NCI-H69 (cell line): Measurements from ENCODE around the gene LRP11.
"Not testable (repeated sequence)": the region's sequence is repeated elsewhere in the genome, so short reads cannot be mapped to it uniquely, and the experiment has no call there.

Experiments
- DNase-seq: peaks from one replicate; lab custom pipeline; 2025; lab: John Stamatoyannopoulos, UW

LRP11 gene

DNA sequence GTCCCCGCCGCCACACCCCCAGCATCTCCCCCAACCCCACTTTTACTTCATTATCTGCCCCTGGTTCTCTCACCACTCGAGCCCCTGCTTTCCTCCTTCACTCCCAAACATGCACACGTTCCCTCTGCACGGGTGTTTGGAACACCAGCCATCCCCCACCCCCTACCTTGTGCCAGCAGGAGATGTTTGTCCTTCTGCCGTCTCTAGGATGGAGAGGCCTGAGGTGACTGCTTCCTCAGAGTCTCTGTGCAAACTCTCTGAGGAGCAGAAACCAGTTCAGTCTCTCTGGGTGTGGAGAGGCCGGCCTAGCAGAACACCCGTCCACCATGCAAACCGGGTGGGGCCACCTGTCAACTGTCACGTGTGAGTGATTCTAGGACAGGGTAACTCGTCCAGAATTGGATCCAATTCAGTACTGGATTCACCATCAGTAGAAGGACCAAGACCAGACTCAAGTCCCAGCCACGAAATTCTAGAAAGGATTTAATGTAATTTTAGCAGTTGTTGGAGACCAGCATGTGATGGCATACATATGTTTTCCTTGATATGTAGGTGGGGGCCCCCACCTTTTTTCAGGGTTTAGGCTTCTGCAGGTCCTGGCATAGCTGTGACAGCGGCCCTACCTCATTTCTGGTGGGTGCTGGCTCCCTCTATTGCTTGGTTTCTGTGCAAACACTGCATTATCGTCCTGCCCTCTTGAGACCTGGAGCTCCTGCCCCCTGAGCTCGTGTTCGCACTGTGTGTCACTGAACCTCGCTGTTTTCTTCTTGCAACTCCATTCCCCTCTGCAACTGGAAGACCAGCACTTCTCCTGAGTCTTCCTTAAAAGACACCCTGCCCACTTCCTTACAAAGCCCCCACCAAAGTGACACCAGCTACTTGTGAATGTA, 33.9 kb upstream of the LRP11 start, which contains the start of gene RAET1E:
Gene RAET1E (minus strand): TSS at position 259 of the 890 bp plus-strand sequence. CDS start 7,212 bp downstream, outside the sequence.
- DNase-seq: peak; percentile 30

DNA sequence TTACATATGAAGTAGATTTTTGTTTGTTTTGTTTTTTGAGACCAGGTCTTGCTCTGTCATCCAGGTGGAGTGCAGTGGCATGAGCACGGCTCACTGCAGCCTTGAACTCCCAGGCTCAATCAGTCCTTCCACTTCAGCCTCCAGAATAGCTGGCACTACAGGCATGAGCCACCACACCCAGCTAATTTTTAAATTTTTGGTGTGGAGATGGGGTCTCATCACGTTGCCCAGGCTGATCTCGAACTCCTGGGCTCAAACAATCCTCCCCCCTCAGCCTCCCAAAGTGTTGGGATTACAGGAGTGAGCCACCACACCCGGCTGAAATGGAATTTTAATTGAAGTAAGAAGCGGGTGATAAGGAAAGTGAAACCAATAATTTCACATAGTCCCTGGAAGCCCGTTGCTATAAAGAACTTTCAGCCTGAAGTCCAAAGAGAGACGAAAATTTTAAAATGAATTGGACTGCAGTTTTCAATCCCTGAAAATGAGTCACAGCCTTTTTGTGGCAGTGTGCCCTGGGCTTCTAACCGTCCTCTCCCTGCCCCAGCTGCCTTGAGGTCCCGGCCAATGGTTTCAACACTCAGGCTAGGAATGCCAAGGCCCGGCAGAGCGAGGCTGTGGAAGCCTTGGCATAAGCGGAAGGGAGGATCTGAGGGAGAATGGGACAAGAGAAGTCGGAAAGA, 33.0 kb upstream of the LRP11 start:
- DNase-seq: no peak

DNA sequence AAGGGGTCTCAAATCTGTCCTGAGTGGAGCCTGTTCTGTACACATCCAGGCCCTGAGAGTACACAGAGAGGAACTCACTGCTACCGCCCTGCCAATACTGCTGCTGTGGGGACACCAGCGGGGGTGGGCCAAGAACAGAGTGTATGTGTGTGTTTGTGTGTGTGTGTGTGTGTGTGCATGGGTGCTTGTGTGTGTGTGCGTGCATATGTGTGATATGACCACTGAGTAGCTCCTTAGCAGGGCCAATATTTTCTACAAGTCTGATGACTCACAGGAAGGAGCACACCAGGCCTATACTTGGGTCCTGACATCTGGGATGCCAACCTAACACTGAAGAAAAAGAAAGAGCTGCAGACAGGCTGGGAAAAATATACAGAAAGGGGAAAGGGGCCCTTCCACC, 32.3 kb upstream of the LRP11 start:
- DNase-seq: no peak

DNA sequence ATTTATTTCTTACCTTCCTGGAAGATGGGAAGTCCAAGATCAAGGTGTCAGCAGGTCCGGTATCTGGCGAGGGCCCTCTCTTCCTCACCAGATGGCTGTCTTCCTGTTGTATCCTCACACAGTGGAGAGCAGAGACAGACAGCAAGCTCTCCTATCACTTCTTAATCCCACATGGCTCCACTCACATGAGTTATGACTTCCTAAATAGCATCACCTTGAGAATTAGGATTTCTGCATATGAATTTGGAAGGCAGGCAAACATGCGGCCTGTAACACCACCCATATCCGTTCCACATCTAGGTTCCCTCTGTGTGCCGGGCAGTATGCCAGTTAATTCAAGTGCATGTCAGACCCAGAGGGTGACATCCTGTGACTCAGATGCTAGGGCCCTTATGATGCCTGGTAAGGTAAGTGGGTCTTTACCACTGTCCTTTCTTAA, 31.7 kb upstream of the LRP11 start:
- peak; percentile 91 for DNase-seq

DNA sequence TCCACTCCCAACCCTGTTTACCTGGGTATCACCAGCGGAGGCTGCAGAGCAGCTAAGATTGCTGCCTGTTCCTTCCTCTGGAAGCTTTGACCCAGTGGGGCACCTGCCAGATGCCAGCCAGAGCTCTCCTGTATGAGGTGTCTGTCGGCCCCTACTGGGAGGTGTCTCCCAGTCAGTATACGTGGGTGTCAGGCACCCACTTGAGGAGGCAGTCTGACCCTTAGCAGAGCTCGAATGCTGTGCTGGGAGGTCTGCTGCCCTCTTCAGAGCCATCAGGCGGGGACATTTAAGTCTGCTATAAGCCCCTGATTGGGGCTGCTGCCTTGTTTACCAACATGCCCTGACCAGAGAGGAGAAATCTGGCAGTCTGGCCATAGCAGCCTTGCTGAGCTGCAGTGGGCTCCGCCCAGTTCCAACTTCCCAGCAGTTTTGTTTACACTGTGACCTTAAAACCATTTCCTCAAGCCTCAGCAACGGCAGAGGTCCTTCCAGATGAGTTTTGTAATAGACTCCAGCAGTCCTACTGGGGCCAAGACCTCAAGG, 31.0 kb upstream of the LRP11 start:
- peak; percentile 72 for DNase-seq

DNA sequence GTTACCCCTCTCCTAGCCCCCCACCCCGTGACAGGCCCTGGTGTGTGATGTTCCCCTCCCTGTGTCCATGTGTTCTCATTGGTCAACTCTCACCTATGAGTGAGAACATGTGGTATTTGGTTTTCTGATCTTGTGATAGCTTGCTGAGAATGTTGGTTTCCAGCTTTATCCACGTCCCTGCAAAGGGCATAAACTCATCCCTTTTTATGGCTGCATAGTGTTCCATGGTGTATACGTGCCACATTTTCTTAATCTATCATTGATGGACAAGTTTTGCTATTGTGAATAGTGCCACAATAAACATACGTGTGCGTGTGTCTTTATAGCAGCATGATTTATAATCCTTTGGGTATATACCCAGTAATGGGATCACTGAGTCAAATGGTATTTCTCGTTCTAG, 27.7 kb upstream of the LRP11 start:
- not testable (repeated sequence) for DNase-seq

DNA sequence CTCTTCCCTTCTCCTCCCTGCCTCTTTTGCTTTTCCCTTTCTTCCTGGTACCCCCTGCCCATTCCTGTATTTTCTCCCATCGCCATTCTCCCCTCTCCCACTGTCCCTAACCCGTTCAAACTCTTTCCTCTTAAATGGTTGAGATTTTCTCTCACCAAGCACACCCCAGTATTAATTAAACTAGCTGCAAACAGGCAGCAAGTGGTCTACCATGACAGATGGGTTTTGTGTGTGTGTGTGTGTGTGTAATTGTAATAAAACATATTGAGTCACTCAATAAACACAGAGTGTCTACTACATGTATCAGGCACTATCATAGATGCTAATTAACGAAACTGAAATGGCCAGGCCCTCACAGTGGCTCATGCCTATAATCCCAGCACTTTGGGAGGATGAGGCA, 27.1 kb upstream of the LRP11 start:
- peak; percentile 67 for DNase-seq

DNA sequence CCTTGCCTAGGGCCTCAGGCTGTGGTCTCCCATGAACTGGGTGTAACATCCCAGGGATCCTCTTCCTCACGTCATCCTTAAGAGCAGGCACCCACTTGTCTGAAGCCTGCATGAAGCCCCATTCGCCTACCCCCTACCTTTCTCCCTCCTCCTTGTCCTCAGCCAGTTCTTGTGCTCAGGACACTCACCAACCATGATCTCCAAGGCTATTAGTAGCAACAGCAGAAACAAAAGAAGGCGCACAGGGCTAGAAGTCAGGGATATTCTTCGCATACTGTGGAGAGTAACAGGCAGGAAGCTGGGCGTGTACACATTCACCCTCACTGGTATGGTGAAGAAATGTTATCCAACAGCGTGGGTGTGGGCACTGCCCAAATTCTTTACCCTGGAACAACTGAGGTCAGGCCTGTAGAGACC, 26.5 kb upstream of the LRP11 start:
- peak; percentile 21 for DNase-seq

DNA sequence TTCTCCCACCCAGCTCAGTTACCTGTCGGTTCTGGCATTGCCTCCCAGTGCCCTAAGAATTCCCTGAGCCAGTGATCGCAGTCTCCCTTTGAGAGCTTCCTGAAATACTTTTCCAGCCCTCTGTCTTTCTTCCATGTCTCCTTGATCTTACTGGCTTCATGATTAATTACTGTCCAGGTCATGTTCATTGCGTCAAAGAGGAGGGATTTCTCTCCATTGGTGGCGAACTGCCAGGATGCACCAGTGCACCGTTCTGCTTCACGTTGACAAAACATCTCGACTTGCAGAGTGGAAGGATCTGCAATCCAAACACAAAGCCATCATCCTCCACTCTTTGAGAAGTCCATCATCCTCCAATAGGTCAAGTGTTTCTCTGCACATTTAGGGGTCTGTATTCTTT, 25.2 kb upstream of the LRP11 start:
- DNase-seq: no peak

DNA sequence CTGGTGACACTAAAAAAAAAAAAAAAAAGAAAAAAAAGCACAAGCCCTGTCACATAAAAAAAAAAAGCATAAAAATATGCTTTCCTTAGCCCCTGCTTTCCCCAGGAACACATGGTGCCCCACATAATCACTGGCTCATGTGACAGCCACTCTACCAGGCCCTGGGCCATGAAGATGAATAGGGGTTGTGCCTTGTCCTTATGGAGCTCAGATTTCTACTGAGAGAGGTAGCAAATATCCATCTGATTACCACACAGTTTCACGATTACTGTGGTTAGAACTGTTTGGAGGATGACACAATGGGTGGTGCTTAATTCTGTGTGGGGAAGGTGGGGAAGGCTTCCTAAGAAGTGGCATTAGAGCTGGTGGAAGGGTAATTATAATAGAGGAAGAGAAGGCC, 24.5 kb upstream of the LRP11 start:
- DNase-seq: peak; percentile 55

DNA sequence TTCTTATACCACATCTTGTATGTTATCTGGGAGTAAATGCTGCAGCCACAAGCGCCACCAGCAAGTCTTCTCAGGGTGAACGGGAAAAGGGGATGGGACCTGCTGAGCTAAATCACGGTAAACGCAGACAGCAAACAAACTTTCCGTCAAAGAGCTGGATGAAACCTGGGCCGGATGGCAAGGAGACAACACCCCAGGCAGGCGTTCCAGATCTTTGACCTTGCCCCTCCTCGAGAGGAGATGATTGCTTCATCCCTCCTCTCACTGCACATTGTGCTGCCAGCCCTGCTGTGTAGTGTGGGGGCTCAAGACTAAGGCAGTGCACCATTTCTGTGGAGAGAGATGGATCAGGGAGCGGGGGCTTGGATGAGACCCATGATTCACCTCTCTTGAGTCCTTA, 23.9 kb upstream of the LRP11 start:
- peak; percentile 81 for DNase-seq

DNA sequence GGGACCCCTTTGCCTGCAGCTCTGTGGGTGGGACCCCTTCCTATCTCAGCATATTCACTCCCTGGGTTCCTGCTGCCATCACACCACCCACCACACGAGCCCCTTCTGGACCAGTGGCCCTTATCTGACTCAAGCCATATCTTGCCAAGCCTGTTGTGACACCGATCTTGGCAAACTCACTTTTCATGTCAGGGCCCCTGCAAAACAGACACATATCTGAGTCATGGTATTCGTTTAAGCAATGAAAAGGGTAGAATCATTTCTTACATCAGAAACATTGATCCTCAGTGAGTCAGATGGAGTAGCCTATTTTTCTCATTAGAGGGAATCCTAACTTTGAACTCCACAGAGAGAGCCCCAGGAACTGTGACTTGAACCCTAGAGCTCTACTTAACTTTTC, 23.2 kb upstream of the LRP11 start:
- DNase-seq: no peak

DNA sequence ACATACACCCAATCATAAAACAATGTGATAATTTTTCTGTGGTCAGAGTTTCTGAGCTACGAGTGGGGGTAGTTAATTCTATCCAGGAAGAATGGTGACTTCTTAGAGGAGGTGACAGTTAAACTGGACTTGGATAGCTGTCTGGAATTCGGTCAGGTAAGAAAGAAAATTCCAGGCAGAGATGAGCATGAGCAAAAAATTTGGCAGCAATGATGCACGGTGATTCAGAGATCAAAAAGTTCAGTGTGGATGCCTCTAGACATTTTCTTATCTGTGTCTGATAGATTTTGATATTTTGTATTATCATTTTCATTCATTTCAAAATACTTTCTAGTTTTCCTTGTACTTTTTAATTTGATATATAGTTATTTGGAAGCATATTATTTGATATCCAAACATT, 21.7 kb upstream of the LRP11 start:
- no peak for DNase-seq

DNA sequence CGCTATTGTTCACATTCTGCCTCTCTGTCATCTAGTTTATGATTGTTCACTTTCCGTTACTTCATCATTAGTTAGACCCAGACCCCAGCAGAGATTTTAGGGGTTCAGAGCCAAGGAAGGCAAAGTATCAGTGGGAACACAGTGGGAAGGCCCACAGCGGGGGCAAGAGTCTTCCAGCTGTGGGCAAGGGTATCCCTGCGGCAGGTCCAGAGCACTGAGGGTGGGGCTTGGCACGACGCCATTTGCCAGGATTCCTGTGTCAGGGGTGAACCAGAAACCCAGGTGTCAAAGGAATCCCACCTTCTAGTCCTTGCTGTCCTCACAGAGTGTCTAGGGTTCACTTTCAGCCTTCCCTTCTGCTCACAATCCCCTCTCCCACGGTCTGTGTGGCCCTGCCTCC, 20.5 kb upstream of the LRP11 start:
- peak; percentile 22 for DNase-seq

DNA sequence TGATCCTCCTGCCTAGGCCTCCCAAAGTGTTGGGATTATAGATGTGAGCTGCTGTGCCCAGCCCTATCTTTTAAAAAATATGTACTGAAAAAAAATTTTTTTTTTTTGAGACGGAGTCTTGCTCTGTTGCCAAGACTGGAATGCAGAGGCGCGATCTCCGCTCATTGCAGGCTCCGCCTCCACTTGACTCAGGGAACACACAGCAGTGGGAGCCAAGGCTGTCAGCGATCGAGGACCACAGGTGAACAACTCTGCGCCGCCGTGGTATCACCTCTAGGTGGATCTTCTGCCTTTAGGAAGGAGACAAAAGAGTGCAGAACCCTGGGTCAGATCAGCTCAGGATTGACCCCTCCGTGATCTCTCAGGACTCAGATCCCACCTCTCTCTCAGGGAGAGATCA, 20.1 kb upstream of the LRP11 start:
- peak; percentile 76 for DNase-seq

DNA sequence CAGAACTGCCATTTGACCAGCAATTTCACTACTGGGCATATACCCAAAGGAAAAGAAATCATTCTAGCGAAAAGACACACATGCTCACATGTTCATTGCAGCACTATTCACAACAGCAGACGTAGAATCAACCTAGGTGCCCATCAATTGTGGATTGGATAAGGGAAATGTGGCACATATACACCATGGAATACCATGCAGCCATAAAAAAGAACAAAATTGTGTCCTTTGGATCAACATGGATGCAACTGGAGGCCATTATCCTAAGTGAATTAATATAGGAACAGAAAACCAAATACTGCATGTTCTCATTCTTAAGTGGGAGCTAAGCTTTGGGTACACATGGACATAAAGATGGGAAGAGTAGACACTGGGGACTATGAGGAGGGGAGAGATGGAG, 17.7 kb upstream of the LRP11 start:
- DNase-seq: no peak

DNA sequence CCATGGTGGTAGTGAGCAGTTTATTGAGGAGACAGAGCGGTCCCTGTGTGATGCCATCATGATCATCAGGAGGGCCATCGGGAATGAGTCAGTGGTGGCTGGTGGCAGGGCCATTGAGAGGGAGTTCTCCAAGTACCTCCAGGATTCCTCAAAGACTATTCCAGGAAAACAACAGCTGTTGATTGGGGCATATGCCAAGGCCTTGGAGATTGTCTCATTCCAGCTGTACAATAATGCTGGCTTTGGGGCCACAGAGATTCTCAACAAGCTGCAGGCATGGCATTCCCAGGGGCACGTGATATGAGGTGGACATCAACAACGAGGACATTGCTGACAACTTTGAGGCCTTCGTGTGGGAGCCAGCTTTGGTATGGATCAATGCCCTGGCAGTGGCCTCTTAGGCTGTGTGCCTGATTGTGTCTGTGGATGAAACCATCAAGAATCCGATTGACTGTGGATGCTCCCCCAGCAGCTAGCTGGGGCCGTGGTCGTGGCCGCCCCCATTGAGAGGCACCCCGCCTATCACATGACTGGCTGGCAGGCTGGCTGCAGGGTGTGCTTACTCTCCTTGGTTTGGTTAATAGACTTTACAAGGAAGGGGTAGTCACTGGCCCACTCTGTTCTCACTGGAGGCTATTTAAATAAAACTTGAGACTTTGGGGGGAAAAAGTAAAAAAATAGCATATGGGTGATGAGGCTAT, 17.1 kb upstream of the LRP11 start:
- DNase-seq: no peak

DNA sequence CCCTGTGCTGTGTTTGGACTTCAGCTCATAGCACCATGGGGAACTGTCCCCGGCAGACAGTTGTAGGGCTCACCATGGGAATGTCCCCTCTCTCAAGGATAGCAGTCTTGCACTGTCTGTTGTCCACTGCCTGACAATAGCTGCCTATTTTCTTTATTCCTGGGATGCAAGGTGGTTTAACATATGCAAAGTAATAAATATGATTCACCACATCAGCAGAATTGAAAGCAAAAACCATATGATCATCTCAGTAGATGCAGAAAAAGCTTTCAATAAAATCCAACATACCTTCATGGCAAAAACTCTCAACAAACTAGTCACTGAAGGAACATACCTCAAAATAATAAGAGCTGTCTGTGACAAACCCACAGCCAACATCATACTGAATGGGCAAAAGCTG, 13.5 kb upstream of the LRP11 start:
- DNase-seq: no peak

DNA sequence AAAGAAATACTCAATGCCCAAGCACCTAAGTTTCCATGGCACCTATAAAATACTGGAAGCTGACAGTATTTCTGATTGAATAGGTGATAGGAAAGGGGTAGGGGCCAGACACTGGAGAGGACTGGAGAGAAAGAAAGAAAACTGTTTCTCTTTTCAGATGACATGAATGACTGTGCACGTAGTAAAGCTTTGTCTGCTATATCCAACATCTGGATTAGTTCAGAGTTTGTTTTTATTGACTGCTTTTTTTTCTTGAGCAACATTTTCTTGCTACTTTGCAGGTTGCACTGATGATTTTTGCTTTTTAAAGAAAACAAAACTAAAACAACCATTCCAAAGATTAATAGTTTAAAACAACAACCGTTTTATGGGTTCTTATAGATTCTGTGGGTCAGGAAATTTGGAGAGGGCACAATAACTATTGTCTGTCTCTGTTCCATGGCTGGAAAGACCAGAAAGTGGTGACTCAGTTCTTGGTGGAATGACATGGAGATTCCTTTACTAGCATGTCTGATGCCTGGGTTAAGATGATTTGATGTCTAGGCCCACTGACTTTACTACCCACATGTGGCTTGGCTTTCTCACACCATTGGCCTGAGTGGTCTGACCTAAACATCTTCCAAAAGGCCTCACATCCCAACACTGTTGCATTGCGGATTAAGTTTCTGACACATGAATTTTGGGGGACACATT, 12.2 kb upstream of the LRP11 start:
- DNase-seq: no peak

DNA sequence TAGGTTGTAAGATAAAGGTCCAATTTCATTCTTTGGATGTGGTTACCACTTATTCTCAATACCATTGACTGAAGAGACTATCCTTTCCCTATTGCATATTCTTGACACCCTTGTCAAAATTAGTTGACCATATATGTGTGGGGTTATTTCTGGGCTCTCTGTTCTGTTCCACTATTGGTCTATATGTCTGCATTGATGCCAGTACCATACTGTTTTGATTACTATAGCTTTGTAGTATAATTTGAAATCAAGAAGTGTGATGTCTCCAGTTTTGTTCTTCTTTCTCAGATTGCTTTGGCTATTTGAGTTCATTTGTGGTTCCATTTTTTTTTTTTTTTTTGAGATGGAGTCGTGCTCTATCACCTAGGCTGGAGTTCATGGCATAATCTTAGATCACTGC, 8.1 kb upstream of the LRP11 start:
- DNase-seq: no peak

DNA sequence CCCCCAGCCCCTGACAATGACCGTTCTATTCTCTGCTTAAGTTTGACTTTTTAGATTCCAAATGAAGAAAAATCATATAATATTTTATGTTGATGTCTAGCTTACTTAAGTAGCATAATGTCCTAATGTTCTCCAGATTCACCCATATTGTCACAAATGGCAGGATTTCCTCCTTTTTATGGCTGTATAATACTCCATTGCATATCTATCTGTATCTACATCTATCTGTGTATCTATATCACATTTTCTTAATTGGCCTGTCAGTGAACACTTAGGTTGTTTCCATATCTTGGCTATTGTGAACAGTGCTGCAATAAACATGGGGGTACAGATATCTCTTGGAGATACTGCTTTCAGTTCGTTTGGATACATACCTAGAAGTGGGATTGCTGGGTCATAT, 7.0 kb upstream of the LRP11 start:
- no peak for DNase-seq
